ENCODE data around the gene GC.
"Not testable (repeated sequence)": the region's sequence is repeated elsewhere in the genome, so short reads cannot be mapped to it uniquely, and the experiment has no call there.

GC gene

DNA sequence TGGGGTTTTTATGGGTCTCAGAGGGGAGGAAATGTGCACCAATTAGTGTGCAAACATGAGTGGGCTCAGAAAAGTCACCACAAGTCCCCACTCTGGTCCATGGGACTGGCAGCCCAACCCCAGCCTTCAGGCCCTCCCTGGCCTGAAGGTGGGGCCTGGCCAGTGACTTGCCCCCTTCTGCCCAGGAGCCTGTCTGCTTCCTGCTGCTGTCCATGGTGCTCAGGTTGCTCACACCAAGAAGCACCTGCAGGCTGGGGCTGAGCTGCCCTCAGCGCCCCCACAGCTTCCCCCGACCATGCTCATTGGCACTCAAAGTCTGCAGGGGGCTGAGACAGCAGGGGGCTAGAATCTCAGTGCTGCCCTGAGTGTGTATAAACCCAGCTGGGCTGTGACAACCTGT lies 30.6 kb upstream of the GC start:
- DNase-seq (ENCODE audit: low read depth, low spot score) = no peak
- TF ChIP-seq YY1 (IDR thresholded peaks at IDR 0.05; ENCODE audit: insufficient read depth, insufficient read length) (no peak), SUZ12 (IDR thresholded peaks at IDR 0.05; ENCODE audit: extremely low read depth, insufficient read depth, insufficient read length) (no peak), ZNF274 (IDR thresholded peaks at IDR 0.05; ENCODE audit: low read depth, low read length) (no peak)
- no peaks in the 10 kb centered on the region for H3K27me3 ChIP-seq (ENCODE audit: insufficient read depth, insufficient read length)

DNA sequence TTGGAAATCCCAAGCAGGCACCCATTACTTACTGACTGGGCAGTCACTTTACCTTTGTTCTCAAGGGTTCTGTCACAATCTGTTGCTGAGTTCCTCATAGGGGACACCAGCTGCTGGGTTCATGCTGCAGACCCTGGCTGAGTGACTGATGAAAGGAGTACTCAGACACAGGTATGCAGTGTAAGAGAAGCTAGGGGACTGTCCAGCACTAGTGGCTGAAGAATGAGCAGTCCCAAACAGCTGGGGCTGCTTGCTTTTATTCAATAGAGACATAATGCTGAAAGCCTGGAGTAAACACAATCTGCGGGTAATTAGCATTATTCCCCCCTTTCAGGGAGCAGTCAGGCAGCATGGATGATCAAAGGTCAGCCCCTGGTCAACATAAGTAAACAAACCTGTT lies 25.9 kb upstream of the GC start:
- not testable (repeated sequence) for DNase-seq (ENCODE audit: low read depth, low spot score); H3K9ac ChIP-seq (ENCODE audit: insufficient read length, low read depth); H3K27me3 ChIP-seq (ENCODE audit: insufficient read depth, insufficient read length); H3K4me3 ChIP-seq (ENCODE audit: insufficient read length, low read depth); H3K36me3 ChIP-seq (ENCODE audit: insufficient read depth, insufficient read length, low read length); H3K9me3 ChIP-seq (ENCODE audit: insufficient read depth, low read length); H3K4me1 ChIP-seq (ENCODE audit: insufficient read depth, insufficient read length)

More for the DNA sequence above, 30.6 kb upstream of the GC start:
- H3K36me3 ChIP-seq (ENCODE audit: insufficient read depth, insufficient read length, low read length) = no peaks in the 10 kb centered on the region
- H3K4me3 ChIP-seq (ENCODE audit: insufficient read length, low read depth) = no peak overlapping the region
- no peaks in the 10 kb centered on the region for H3K4me1 ChIP-seq (ENCODE audit: insufficient read depth, insufficient read length)
- no peak overlapping the region for H3K9ac ChIP-seq (ENCODE audit: insufficient read length, low read depth)
- H3K9me3 ChIP-seq (ENCODE audit: insufficient read depth, low read length) = no peaks in the 10 kb centered on the region

DNA sequence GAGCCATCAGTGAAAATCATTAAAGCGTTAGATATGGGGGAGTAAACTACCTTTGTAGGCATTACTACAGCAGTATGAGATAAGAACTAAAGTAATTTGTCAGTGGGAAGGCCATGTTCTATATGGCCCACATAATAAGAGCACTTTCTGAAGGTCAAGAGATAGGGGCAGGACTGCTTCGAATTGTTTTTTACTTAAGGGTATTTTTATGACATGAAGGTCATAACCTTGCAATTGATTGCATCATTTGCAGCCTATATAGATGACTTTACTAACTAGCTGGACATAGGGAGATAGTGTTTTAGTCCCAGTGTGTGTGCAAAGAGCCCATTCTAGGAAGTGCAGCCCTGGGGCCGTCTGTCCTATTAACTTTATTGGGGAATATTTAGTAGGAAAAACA lies 23.6 kb upstream of the GC start:
- Histone ChIP-seq H3K4me1 (ENCODE audit: insufficient read depth, insufficient read length) (no peaks in the 10 kb centered on the region), H3K9ac (ENCODE audit: insufficient read length, low read depth) (no peak overlapping the region), H3K36me3 (ENCODE audit: insufficient read depth, insufficient read length, low read length) (no peaks in the 10 kb centered on the region), H3K9me3 (ENCODE audit: insufficient read depth, low read length) (no peaks in the 10 kb centered on the region), H3K27me3 (ENCODE audit: insufficient read depth, insufficient read length) (no peaks in the 10 kb centered on the region), H3K4me3 (ENCODE audit: insufficient read length, low read depth) (no peak overlapping the region)
- no peak for DNase-seq (ENCODE audit: low read depth, low spot score)
- TF ChIP-seq ZNF274 (IDR thresholded peaks at IDR 0.05; ENCODE audit: low read depth, low read length) (no peak), SUZ12 (IDR thresholded peaks at IDR 0.05; ENCODE audit: extremely low read depth, insufficient read depth, insufficient read length) (no peak), YY1 (IDR thresholded peaks at IDR 0.05; ENCODE audit: insufficient read depth, insufficient read length) (no peak)

DNA sequence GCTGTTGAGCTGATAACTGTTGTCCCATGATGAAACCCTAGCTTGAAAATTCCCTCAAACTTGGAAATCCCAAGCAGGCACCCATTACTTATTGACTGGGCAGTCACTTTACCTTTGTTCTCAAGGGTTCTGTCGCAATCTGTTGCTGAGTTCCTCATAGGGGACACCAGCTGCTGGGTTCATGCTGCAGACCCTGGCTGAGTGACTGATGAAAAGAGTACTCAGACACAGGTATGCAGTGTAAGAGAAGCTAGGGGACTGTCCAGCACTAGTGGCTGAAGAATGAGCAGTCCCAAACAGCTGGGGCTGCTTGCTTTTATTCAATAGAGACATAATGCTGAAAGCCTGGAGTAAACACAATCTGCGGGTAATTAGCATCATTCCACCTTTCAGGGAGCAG lies 21.4 kb upstream of the GC start:
- H3K36me3 ChIP-seq (ENCODE audit: insufficient read depth, insufficient read length, low read length); H3K4me3 ChIP-seq (ENCODE audit: insufficient read length, low read depth); H3K4me1 ChIP-seq (ENCODE audit: insufficient read depth, insufficient read length); H3K27me3 ChIP-seq (ENCODE audit: insufficient read depth, insufficient read length); DNase-seq (ENCODE audit: low read depth, low spot score); H3K9ac ChIP-seq (ENCODE audit: insufficient read length, low read depth); H3K9me3 ChIP-seq (ENCODE audit: insufficient read depth, low read length): not testable (repeated sequence)

DNA sequence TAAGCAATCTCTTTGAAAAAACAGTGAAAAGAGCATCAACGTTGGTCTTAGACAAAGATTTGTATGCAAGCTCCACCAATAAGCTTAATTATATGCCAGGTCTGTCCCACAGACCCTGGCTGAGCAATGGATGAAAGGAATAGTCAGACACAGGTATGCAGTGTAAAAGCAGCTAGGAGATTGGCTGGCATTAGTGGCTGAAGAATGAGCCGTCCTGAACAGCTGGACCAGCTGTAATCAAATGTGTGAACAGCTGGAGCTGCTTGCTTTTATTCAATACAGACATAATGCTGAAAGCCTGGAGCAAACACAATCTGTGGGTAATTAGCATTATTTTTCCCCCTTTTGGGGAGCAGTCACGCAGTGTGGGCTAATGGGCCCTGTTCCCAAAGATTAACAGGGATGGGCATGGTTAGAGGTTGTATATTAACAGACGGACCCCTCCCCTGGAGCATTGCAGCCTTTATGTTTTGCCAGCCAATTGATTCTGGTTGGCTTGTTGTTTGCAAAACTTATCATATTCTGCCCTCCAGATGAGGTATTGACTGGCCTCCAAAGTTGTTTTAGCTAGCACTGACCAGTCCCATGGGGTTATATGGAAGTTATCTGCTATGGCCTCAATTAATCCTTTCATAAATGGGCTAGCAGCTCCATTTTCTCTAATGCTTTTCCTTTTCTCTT lies 20.3 kb upstream of the GC start:
- H3K4me3 ChIP-seq (ENCODE audit: insufficient read length, low read depth); H3K4me1 ChIP-seq (ENCODE audit: insufficient read depth, insufficient read length); H3K9ac ChIP-seq (ENCODE audit: insufficient read length, low read depth); DNase-seq (ENCODE audit: low read depth, low spot score); H3K36me3 ChIP-seq (ENCODE audit: insufficient read depth, insufficient read length, low read length); H3K27me3 ChIP-seq (ENCODE audit: insufficient read depth, insufficient read length); H3K9me3 ChIP-seq (ENCODE audit: insufficient read depth, low read length): not testable (repeated sequence)

DNA sequence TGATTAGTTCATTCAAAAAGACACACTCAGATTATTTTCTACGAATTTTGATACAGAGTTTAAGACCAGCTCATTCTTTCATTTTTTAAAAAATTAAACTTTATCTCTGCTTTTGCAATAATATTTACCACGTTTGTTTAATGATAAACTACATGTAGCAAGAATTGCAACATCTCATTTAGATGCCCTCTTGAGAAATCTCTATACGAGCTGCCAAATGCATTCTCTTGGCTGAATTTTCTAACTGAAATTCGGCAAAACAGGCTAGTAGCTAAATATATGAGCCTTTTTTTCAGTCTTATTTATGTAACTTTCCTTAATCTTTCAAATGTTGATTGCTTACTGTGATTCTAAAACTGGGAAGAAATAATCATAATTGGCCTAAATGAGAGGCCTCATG lies 2.1 kb upstream of the GC start:
- Histone ChIP-seq H3K4me1 (ENCODE audit: insufficient read depth, insufficient read length) (no peaks in the 10 kb centered on the region), H3K27me3 (ENCODE audit: insufficient read depth, insufficient read length) (no peaks in the 10 kb centered on the region), H3K36me3 (ENCODE audit: insufficient read depth, insufficient read length, low read length) (no peaks in the 10 kb centered on the region), H3K9me3 (ENCODE audit: insufficient read depth, low read length) (no peaks in the 10 kb centered on the region), H3K9ac (ENCODE audit: insufficient read length, low read depth) (no peak overlapping the region), H3K4me3 (ENCODE audit: insufficient read length, low read depth) (no peak overlapping the region)
- no peak for DNase-seq (ENCODE audit: low read depth, low spot score)
- TF ChIP-seq YY1 (IDR thresholded peaks at IDR 0.05; ENCODE audit: insufficient read depth, insufficient read length) = no peak
- TF ChIP-seq ZNF274 (IDR thresholded peaks at IDR 0.05; ENCODE audit: low read depth, low read length) = no peak
- no peak for TF ChIP-seq SUZ12 (IDR thresholded peaks at IDR 0.05; ENCODE audit: extremely low read depth, insufficient read depth, insufficient read length)

DNA sequence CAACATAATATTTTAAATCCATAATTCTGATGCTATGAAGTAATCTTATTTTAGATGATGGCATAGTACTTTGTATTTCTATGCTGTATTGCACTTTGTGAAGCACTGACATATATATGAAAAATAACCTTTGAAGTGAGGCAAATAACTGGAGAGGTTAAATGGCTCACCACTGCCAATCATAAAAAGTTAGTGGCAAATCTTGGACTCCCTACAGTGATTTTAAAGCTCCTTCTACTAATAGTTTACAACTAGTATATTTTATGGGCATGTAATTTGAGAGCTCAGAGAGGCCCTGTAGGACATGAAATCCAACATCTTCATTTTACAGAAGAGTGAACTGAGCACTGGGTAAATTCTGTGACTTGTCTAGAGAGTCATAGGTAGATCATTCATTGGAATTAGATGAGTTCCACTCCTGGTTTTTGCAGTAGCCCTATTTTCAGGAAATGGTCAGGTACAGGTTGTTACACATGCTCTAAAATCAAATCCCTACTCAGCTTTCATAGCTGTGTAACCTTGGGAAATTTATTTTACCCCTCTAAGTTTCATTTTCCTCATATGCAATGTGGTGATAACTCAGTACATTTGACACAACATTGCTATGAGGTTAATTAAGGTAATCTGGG lies 804 bp upstream of the GC start:
- TF ChIP-seq ZNF274 (IDR thresholded peaks at IDR 0.05; ENCODE audit: low read depth, low read length) (no peak), SUZ12 (IDR thresholded peaks at IDR 0.05; ENCODE audit: extremely low read depth, insufficient read depth, insufficient read length) (no peak), YY1 (IDR thresholded peaks at IDR 0.05; ENCODE audit: insufficient read depth, insufficient read length) (no peak)
- Histone ChIP-seq H3K9me3 (ENCODE audit: insufficient read depth, low read length) (no peaks in the 10 kb centered on the region), H3K4me3 (ENCODE audit: insufficient read length, low read depth) (no peak overlapping the region), H3K4me1 (ENCODE audit: insufficient read depth, insufficient read length) (no peaks in the 10 kb centered on the region), H3K9ac (ENCODE audit: insufficient read length, low read depth) (no peak overlapping the region), H3K36me3 (ENCODE audit: insufficient read depth, insufficient read length, low read length) (no peaks in the 10 kb centered on the region), H3K27me3 (ENCODE audit: insufficient read depth, insufficient read length) (no peaks in the 10 kb centered on the region)
- no peak for DNase-seq (ENCODE audit: low read depth, low spot score)

DNA sequence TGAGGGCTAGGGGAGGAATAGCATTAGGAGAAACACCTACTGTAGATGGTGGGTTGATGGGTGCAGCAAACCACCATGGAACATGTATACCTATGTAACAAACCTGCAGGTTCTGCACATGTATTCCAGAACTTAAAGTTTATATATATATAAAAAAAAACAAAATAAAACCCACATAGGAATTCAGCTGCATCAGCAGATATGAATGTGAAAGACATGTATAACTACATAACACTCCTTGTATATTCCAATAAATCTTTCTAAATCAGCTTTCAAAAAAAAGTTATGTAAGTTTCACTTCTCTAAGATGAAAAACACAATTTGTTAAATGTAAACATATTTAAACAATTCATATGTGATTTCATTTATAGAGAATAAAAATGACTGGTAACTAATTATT lies 6.0 kb downstream of the GC start:
- Histone ChIP-seq H3K27me3 (ENCODE audit: insufficient read depth, insufficient read length) (no peaks in the 10 kb centered on the region), H3K9me3 (ENCODE audit: insufficient read depth, low read length) (no peaks in the 10 kb centered on the region), H3K36me3 (ENCODE audit: insufficient read depth, insufficient read length, low read length) (no peaks in the 10 kb centered on the region), H3K4me1 (ENCODE audit: insufficient read depth, insufficient read length) (no peaks in the 10 kb centered on the region), H3K9ac (ENCODE audit: insufficient read length, low read depth) (no peak overlapping the region), H3K4me3 (ENCODE audit: insufficient read length, low read depth) (no peak overlapping the region)
- no peak for DNase-seq (ENCODE audit: low read depth, low spot score)
- no peak for TF ChIP-seq YY1 (IDR thresholded peaks at IDR 0.05; ENCODE audit: insufficient read depth, insufficient read length)
- no peak for TF ChIP-seq ZNF274 (IDR thresholded peaks at IDR 0.05; ENCODE audit: low read depth, low read length)
- no peak for TF ChIP-seq SUZ12 (IDR thresholded peaks at IDR 0.05; ENCODE audit: extremely low read depth, insufficient read depth, insufficient read length)
